ENCODE measurements around the gene ZNF438. TPM values are rescaled to one million over a fixed set of nuclear protein-coding genes. Genes with fewer than 3 reads are reported as not detected.
A peak's percentile ranks its signal among the peaks of the same experiment; 100 is the strongest.

The ZNF438 gene
- total and polyA plus RNA-seq, 11 donors = 9.0 to 14.7 (median 13.2) TPM

DNA sequence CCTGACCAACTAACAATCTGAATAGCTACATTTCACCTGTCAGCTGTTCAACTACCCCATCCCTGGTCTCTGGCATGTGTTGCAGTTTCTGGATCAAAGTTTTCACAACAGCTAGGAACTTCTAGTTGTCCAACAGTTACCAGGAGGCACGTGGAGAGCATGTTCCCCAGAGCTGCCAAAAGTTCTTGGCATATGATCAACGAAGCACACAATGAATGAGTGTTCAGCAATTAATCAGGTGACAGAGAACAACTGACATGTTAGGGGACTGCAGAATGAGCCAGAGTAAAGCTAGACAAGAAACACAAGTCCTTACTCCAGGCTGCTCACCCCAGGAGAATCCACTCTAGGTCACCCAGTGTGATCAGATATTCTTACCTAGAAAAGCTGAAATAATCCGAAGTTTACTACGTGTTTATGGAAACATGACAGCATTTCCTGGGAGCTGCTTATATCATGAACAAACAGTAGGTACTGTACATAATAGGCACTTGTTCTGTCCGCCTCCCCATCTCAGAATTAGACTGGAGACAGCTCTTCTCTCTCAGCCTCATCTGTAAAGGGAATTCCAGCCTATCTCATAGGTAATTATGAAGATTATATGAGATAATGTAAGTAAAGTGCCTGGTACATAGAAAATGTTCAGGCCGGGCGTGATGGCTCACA, 50.6 kb downstream of the ZNF438 start:
- ATAC-seq = peak; percentile 96 to 97 (median 97)
- peak in 4 of 5 donors; percentile 75 to 81 (median 78) for DNase-seq
- 34 to 48% (median 37%) methylated on average over 7 of the region's 7 CpGs for WGBS, 4 donors
- Histone ChIP-seq H3K36me3 (no peaks in the 10 kb centered on the region), H3K27ac (peak overlapping the region in 11 of 12 donors; percentile 28 to 70 (median 61)), H3K27me3 (no peaks in the 10 kb centered on the region), H3K4me1 (peaks cover 0 to 43% (median 26%) of the 10 kb centered on the region in 12 donors), H3K4me3 (no peak overlapping the region), H3K9me3 (peaks cover 0 to 15% (median 0%) of the 10 kb centered on the region in 12 donors)
- intact Hi-C loops (cut with DNase I) = loop anchor here in 2 of 10 donors (5.0 kb wide), 1 partner anchor 51 kb away; the partner anchor contains the start of gene ZNF438 (in 2 of the 2)
- no peak for TF ChIP-seq POLR2A (IDR thresholded peaks at IDR 0.05)
- TF ChIP-seq CTCF (IDR thresholded peaks at IDR 0.05) = no peak

DNA sequence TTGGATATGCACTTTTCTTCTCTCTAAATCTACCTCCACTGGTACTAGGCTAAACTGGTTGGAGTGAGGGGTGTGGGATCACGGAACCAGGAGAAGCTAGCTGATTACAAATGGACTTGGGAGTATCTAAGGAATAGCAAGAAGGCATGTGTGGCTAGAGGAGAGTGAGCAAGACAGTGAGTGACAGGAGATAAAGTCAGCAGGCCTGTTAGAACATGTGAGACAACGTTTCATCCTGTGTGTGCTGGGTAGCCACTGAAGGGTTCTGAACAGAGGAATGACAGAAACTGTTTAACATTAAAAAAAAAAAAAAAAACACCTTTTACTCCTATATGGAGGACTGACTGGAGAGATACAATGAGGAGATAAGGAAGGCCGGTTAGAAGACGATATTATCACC, 51.7 kb downstream of the ZNF438 start:
- H3K27ac ChIP-seq = peak overlapping the region in 7 of 12 donors; percentile 56 to 70 (median 65)
- peaks cover 0 to 10% (median 0%) of the 10 kb centered on the region in 12 donors for H3K9me3 ChIP-seq
- H3K27me3 ChIP-seq = no peaks in the 10 kb centered on the region
- 75 to 82% (median 76%) methylated on average over 4 of the region's 4 CpGs for WGBS, 4 donors
- H3K36me3 ChIP-seq = no peaks in the 10 kb centered on the region
- no peak overlapping the region for H3K4me3 ChIP-seq
- TF ChIP-seq POLR2A (IDR thresholded peaks at IDR 0.05) (no peak), CTCF (IDR thresholded peaks at IDR 0.05) (no peak)
- intact Hi-C loops (cut with DNase I) = loop anchor here in 2 of 10 donors (5.0 kb wide), 1 partner anchor 52 kb away; the partner anchor contains the start of gene ZNF438 (in 2 of the 2)
- DNase-seq = no peak
- no peak for ATAC-seq
- H3K4me1 ChIP-seq = peaks cover 0 to 39% (median 22%) of the 10 kb centered on the region in 12 donors

DNA sequence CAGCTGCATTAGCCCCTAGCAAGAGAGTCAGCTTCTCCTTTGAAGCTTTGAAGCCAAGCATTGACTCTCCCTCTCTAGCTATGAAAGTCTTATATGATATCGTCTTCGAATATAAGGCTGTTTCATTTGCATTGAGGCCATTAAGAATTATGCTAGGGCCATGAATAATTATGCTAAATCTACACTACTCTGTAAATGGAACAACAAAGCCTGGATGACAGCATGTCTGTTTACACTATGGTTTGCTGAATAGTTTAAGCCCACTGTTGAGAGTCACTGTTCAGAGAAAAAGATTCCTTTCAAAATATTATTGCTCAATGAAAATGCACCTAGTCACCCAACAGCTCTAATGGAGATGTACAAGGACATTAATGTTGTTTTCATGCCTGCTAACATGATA, 52.8 kb downstream of the ZNF438 start:
- DNase-seq (no peak), ATAC-seq (no peak)
- Histone ChIP-seq H3K9me3 (peaks cover 0 to 10% (median 0%) of the 10 kb centered on the region in 12 donors), H3K27me3 (no peaks in the 10 kb centered on the region), H3K4me1 (peaks cover 0 to 39% (median 24%) of the 10 kb centered on the region in 12 donors), H3K36me3 (no peaks in the 10 kb centered on the region), H3K4me3 (no peak overlapping the region), H3K27ac (no peak overlapping the region)
- TF ChIP-seq POLR2A (IDR thresholded peaks at IDR 0.05) (no peak), CTCF (IDR thresholded peaks at IDR 0.05) (no peak)
- 97 to 100% (median 99%) methylated on average over 2 of the region's 2 CpGs for WGBS, 4 donors
- intact Hi-C loops (cut with DNase I) = no loop called here

DNA sequence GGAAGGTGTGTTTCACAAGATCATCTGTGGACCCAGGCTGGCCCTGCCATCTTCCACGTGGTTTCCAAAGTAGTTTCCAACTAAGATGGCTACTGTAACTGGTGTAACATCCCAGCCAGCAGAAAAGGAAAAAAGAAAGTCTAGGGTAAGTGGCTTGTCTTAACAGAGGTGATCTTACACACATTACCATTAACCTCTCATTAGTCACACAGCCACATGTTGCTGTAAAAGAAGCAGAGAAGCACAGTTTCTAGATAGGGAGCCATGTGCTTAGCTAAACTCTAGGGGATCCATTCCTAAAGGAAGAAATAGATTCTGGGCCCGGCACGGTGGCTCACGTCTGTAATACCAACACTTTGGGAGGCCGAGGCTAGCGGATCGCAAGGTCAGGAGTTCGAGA, 54.3 kb downstream of the ZNF438 start:
- no peak overlapping the region for H3K27ac ChIP-seq
- peaks cover 0 to 10% (median 0%) of the 10 kb centered on the region in 12 donors for H3K9me3 ChIP-seq
- TF ChIP-seq CTCF (IDR thresholded peaks at IDR 0.05) (no peak), POLR2A (IDR thresholded peaks at IDR 0.05) (no peak)
- H3K36me3 ChIP-seq = no peaks in the 10 kb centered on the region
- DNase-seq (no peak), ATAC-seq (no peak)
- intact Hi-C loops (cut with DNase I) = no loop called here
- 94 to 98% (median 97%) methylated on average over 8 of the region's 8 CpGs for WGBS, 4 donors
- no peak overlapping the region for H3K4me3 ChIP-seq
- peaks cover 0 to 47% (median 23%) of the 10 kb centered on the region in 12 donors for H3K4me1 ChIP-seq
- no peaks in the 10 kb centered on the region for H3K27me3 ChIP-seq
